ENCODE results near the gene AP1M2.

The AP1M2 gene

DNA sequence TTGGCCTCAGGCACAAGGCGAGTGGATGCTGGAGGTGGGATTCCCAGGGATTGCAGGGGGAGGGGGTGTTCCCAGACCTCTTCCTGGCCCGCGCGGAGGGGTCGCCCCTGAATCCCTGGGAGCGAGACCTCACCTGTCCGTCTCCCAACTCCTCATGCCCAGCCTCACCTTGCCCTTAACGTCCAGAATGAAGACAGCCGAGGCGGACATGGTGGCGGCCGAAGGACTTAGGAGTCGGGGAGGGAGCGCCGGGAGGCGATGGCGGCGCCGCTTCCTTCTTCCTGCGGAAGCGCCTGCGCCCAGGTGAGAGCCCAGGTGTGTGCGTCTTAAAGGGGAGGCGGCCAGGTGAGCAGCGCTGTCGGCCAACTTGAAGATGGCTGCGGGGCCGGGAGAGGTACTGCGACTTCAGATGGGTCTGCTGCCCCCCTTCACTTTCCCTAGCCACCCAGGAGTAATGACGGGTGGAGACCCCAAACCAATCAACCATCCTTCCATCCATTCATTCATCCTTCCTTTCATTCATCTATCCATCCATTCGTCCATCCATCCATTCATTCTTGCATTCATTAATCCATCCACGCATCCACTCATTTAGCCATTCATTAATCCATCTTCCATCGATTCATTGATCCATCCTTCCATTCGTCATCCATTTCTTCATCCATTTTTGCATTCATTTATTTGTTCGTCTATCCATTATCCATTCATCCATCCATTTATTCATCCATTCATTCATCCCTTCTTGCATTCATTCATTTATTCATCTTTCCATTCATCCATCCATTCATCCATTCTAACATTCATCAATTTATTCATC is at the start of gene AP1M2:
AP1M2 (minus strand) TSS at position 291 of the 817 bp plus-strand sequence; CDS start at position 210, 81 bp downstream.
- DNase-seq (ENCODE audit: low read depth), result no peak

DNA sequence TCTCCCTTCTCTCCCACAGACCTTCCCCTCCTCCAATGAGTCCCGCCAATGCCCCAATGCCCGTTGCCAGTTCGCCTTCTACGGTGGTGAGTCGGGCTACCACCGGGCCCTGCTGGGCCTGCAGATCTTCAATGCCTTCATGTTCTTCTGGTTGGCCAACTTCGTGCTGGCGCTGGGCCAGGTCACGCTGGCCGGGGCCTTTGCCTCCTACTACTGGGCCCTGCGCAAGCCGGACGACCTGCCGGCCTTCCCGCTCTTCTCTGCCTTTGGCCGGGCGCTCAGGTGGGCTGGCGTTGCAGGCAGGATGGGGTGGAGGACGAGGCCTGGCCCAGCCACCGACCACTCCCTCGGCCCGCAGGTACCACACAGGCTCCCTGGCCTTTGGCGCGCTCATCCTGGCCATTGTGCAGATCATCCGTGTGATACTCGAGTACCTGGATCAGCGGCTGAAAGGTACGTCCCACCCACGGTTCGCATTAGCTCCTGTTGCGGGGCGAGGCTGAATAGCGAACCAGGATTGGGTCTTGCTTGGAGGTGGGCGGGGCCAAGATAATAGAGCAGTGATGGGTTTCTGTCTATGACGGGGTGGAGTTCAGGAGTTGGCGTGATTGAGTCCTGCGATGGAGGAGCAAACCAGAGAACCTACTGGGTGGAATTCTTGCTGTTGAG is 49.3 kb upstream of the AP1M2 start:
- no peak for DNase-seq (ENCODE audit: low read depth)

DNA sequence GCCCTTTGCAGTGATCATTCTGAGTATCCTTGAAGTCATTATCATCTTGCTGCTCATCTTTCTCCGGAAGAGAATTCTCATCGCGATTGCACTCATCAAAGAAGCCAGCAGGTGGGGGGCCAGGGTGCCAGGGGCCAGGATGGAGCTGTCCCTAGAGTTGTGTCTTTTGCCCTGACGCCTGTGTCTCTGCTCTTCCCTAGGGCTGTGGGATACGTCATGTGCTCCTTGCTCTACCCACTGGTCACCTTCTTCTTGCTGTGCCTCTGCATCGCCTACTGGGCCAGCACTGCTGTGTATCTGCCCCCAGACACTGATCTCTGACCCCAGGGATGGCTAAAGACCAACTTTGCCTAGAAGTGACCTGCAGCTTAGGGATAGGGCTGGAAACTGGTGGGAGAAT is 47.9 kb upstream of the AP1M2 start:
- no peak for DNase-seq (ENCODE audit: low read depth)

DNA sequence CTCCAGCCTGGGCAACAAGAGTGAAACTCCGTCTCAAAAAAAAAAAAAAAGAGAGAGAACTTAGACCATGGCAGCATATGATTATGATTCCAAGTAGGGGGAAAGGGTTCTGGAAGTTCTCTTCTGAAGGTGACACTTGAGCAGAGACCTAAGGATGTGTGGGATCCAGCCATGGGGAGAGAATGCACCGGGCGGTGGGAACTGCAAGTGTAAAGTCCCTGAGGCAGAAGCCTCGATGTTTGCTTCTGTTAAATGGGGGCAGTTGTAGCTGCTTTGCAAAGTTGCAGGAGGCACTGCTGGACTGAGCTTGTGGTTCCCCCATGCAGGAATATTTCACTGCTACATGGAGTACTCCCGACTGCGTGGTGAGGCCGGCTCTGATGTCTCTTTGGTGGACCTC is 47.3 kb upstream of the AP1M2 start:
- no peak for DNase-seq (ENCODE audit: low read depth)

DNA sequence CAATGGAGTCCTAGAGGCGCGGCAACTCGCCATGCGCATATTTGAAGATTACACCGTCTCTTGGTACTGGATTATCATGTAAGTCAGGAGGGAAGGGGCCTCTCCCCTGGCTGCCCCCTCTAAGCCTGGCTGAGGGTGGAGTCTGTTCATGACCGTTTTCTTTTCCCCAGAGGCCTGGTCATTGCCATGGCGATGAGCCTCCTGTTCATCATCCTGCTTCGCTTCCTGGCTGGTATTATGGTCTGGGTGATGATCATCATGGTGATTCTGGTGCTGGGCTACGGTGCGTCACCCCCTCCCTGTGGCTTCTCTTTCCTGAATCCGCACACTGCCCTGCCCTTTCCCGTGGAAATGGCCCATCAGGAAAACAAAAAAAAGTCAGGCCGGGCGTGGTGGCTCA is 44.8 kb upstream of the AP1M2 start:
- no peak for DNase-seq (ENCODE audit: low read depth)

DNA sequence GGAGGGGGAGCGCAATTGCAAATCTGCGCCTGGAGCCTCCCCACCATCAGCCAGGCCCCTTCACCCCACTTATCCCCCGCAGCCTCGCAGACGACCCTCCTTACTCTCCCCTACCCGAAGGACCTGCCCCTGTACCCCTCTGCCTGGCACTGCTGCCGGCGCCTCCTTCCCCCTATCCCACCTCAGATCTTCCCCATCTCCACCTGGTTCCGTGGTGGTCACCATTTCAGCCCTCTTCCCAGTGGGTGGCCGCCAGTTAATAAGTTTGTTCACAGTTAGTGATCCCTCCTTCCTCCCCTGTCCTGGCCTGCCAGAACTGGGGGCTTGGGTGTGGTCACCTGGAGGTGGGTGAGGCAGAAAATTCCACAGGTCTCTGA is 38.6 kb upstream of the AP1M2 start:
- no peak for DNase-seq (ENCODE audit: low read depth)

DNA sequence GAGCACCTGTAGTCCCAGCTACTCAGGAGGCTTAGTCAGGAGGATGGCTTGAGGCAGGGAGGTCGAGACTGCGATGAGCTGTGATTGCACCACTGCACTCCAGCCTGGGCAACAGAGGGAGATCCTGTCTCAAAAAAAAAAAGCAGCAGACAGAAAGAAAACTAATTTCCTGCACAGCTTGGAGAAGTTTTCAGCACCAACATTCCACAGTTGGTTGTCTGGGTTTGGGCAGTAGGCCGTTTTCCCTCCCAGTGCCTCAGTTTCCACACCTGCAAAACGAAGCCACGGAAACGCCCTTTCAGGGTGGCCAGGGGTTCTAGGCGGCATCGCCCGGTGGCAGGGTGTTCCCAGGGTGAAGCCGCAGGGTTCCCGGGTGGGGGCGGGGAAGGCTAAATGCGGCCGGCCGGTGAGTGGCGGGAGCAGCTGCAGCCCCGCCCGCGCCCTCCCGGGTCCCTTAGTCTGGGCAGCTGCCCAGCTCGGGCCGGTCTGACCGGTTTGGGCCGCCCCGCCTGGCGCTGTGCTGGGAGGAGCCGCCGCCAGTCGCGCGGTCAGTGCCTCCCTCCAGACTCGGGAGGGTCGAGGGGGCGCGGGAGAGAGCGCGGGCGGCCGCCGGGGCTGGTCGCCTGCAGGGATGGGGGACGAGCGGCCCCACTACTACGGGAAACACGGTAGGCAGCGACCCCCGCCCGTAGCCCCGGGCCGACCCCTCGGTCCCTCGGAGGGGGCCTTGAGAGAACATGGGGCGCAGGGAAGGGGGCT is 38.1 kb upstream of the AP1M2 start, which contains the start of gene SLC44A2:
SLC44A2 (plus strand) TSS at position 551 of the 759 bp plus-strand sequence; CDS start at position 632, 81 bp downstream.
- peak; percentile 74 for DNase-seq (ENCODE audit: low read depth)

DNA sequence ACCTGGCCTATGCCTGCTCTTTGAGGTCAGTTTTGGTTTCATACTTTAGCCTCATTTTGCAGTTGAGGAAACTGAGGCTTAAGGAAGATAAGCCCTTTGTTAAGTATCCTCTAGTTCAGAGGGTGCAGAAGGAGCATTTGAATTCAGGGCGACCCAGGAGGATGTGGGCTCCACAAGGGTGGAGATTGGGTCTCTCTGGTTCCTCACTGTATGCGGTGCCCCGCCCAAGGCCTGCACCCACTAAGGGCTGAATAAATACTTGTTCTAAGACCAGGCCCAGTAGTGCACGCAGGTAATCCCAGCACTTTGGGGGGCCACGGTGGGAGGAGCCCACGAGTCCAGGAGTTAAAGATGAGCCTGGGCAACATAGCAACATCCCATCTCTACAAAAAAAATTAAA is 37.5 kb upstream of the AP1M2 start:
- no peak for DNase-seq (ENCODE audit: low read depth)

DNA sequence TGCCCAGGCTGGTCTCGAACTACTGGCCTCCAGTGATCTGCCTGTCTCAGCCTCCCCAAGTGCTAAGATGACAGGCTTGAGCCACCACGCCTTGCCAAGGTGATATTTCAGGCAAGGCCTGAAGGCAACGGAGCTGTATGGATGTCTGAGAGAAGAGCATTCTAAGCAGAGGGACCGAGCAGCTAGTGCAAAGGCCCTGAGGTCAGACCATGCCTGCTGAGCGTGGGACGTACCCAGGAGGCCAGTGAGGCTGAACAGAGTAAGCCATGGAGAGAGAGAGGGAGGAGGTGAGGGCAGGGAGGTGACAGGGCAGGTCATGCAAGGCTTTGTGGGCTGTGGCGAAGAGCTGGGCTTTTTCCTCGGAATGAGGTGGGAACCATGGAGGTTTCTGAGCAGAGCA is 34.9 kb upstream of the AP1M2 start:
- no peak for DNase-seq (ENCODE audit: low read depth)

DNA sequence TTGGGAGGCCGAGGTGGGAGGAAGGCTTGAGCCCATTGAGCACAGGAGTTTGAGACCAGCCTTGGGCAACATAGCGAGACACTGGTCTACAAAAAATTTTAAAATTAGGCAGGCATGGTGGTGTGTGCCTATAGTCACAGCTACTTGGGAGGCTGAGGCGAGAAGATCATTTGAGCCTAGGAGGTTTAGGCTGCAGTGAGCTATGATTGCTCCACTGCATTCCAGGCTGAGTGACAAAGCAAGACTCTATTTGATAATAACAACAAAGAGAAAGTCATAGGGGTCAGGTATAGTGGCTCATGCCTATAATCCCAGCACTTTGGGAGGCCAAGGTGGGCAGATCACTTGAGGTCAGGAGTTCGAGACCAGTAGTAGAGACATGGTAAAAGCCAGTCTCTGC is 33.7 kb upstream of the AP1M2 start:
- DNase-seq (ENCODE audit: low read depth), result peak; percentile 30

DNA sequence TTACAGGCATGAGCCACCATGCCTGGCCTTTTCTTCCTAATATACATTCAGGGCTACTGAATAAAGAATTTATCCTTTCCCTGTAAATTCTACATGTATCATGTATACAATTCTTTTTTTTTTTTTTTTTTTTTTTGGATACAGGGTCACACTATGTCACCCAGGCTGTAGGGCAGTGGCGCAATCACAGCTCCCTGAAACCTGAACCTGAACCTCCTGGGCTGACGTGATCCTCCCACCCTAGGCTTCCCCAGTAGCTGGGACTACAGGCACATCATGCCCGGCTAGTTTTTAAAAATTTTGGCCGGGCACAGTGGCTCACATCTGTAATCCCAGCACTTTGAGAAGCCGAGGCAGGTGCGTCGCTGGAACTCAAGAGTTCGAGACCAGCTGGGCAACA is 31.7 kb upstream of the AP1M2 start:
- no peak for DNase-seq (ENCODE audit: low read depth)

DNA sequence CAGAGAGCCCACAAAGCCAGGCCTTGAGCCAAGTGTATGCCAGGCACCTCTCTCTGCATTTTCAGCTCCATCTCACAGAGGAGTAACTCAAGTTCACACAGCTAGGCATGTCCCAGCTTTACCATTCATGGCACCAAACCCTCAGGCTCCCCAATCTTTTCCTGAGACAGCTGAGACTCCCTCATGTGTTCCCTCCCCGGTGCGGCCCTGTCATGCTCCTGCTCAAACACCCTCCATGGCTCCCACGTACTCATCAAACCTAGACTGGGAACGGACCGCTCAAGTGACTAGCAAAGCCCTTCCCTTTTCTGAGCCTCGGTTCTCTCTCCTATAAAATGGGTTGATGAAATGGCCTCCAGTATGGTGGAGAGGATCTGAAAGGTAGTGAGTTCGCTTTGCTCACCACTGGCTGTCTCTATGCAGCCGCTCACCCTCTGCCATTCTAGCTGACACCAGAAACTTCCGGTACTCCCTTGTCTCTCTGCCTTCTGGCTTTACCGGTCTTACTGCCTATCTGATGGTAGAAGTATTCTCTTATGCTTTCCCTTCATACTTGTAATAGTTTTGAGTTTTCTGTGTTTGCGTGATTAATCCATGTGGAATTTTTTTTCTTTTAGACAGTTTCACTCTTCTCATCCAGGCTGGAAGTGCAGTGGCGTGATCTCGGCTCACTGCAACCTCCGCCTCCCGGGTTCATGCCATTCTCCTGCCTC is 30.5 kb upstream of the AP1M2 start:
- DNase-seq (ENCODE audit: low read depth), result peak; percentile 97

DNA sequence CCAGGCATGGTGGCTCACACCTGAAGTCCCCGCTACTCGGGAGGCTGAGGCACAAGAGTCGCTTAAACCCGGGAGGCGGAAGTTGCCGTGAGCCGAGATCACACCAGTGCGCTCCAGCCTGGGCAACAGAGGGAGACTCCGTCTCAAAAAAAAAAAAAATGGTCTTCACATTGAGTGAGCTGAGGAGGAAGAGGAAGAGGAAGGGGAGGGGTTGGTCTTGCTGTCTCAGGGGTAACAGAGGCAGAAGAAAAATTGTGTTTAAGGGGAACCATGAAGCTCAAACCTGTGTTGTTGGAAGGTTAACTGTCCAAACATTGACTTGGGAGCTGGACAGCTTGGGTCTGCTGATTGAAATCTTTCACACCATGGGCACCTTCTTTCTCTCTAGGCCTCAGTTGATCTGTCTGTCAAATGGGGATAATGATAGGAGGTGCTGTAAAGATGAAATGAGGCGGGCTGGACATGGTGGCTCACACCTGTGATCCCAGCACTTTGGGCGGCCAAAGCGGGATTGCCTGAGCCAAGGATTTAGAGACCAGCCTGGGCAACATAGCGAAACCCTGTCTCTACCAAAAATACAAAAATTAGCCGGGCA is 28.4 kb upstream of the AP1M2 start:
- DNase-seq (ENCODE audit: low read depth), result no peak

DNA sequence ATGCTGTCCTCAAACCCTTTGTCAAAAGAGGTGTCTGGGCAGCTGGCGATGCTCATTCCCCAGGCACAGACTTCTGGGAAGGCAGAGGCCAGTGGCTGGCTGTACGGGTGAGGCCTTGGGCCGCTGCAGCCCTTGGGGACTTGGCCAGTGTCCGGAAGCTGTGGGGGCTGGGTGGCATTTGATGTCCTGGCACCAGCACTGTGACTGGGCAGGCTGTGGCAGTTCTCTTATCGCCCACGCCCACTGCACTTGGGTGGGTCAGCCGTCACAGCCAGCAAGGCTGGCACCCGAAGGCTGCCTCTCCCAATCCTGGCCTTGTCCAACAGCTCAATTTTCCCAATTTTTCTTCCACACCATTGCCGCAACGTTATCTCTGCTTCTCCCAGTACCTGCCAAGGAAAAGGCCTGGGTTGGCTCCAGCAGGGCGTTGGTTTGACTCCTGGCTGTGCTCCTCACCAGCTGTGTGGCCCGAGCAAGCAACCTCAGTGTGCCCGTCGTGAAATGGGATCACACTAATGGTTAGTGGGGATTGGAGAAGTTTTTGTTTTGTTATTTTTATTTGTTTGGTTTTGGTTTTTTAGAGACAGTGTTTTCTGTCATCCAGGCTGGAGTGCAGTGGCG is 25.5 kb upstream of the AP1M2 start:
- DNase-seq (ENCODE audit: low read depth), result no peak

DNA sequence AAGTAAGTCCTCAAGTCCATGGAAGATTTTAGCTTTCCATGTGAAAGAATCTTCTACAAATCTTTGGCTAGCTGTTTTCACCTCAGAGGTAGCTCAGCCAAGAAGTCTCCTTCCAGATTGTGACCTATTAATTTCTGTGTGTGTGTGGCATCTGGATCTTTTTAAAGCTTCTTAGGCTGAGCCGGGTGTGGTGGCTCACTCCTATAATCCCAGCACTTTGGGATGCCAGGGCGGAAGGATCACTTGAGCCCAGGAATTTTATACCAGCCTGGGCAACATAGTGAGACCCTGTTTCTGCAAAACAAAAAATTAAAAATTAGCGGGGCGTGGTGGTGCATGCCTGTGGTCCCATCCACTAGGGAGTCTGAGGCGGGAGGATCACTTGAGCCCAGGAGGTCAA is 24.8 kb upstream of the AP1M2 start:
- peak; percentile 6 for DNase-seq (ENCODE audit: low read depth)

DNA sequence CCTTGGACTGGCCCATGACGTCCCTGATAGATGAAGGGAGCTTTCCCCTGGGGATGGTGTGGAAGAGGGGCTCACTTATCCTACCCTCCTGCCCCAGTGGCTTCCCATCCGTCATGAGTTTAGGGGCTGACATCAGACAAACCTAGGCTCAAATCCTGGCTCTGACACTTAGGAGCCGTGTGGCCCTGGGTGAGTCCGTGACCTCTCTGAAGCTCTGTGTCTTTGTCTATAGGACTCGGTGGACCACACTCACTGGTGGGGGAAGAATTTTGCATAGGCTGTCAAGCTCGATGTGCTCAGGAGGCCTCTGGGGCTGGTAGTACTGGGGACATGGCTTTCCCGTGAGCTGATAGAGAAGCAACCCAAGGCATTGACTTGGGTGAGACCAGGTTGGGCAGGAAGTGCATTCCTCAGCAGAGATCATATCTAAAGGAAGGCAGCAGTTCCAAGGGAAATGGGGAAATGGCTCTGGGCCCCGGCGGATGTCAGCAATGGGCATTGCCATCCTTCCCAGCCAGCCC is 17.4 kb upstream of the AP1M2 start:
- DNase-seq (ENCODE audit: low read depth), result peak; percentile 59

DNA sequence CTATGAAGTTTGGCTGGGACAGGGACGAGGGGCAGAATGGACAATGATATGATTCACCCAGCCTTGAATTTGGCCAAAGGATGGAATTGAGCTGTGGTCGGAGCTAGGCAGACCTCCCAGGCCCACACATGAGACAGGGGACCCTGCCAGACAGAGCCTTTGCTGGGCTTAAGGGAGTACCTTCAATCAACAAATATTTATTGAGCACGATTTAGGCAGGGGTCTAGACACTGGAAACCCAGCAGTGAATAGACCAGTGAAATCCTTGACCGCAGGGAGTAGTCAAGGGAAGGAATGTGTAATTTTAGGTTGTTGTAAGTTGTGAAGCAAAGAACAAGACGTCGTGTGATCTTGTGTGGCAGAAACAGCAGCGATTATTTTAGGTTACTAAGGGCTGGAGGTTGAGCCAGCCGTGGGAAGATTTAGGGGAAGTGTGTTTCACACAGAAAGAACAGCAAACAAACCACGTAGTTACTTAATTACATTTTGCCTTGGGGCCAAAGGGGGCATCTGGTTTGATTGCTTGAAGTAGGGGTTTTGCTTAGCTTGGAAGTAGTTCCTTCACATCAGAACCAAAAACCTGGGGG is 16.9 kb upstream of the AP1M2 start:
- peak; percentile 66 for DNase-seq (ENCODE audit: low read depth)

DNA sequence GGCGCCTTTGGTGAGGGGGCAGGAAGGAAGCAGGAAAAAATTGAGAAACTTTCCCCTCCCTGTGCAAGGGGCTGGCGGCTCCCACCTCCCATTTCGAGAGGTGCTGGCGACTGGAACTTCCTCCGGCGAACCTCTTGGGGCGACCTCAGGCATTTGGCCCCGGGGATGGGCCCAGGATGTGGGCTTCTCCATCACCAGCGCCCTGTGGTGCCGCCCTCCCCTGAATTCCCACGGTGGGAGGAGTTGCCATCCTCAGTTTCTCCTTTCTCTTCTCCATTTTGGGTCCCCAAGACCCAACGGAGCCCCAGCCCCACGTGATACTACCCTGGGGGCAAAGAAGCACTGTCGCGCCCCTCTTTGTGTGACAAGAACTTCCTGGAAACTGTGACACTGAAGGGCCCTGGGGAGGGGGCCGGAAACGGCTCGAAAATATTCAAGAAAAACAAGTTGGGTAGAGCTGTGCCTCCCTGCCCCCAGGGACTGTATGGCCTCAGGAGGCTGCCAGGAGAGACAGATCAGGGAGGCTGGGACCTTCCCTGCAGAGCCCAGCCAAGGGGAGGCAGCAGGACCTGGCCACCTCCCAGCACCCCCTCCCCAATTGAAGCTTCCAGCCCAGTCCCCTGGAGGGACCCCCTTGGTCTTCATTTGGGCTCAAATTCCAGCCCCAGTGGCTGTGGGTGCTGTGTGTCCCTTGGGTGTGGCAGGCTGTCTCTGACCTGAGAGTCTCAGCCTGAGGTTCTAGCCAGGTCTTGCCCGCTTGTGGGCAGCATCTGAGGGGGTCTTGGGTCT is 16.2 kb upstream of the AP1M2 start:
- peak; percentile 62 for DNase-seq (ENCODE audit: low read depth)

DNA sequence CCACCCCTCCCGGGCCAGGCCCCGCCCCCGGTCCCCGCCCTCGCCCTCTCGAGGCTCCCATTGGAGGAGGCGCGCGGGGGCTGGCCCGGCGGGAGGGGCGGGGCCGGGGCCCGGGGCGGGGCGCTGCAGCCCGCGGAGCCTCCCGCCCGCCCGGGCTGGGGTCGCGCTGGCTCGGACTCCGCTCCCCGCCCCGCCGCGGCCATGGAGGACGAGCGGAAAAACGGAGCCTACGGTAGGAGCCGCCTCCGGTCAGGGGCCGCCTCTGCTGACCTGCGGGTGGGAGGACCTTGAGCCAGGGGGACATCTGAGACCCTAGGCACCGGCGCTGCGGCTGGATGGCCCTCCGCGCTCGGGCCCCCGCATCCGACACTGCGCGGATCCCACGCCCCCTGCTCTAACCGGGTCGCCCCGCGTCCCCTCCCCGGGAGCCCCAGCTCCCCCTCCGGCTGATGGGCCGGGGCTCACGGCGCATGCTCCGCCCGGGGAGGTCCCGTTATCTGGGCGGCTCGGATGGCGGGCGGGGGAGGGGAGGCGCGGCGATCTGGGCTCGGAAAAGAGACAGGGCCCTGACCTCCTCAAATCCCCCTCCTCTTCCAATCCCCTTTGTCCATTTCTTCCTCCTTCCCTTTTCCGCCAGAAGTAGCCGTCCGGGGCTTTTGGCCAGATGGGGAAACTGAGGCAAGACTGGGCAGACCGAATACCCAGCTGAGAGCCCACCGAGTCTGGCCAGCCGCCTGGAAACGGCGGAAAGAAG is 15.4 kb upstream of the AP1M2 start:
- DNase-seq (ENCODE audit: low read depth), result peak; percentile 79

Data from EH (cell line).